DMS53 (cell line): ENCODE results near the gene PTPRT.

ENCODE experiments used
- DNase-seq: peaks from one replicate; lab custom pipeline; 2025; lab: John Stamatoyannopoulos, UW

Gene PTPRT

DNA sequence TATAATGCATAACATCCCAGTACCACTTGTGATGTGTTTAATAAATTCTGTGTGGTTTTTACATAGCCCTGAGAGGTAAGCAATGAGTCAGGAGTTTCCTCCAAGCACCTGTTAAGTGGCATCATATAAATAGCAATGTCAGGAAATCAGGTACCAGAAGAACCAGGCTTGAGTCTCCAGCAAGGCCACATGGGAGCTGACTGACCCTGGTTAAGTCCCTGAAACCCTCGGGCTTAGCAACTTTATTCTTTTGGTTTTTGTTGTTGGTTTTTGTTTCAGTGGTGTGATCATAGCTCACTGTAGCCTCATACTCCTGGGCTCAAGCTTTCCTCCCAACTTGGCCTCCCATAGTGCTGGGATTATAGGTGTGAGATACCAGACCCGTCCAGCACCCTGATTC is 70.0 kb downstream of the PTPRT start:
- DNase-seq, result no peak

DNA sequence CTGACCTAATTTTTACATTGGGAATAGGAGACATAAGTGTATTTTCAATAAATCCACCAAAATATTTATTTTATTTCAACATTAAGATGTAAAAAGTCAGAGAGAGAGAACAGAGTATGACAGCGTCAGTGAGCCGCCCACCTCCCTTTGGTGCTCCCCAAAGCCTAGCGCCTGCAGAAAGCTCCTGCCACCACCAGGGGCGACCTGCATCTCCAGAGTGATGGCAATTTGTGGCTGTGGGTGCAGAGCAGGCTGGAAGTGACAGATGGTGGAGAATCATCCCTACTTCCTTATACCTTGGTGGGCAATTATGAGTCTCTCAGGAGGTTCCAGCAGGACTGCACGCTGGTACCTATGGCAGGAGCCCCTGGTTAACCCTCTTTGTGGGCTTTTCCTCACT is 87.3 kb downstream of the PTPRT start:
- peak; percentile 18 for DNase-seq

DNA sequence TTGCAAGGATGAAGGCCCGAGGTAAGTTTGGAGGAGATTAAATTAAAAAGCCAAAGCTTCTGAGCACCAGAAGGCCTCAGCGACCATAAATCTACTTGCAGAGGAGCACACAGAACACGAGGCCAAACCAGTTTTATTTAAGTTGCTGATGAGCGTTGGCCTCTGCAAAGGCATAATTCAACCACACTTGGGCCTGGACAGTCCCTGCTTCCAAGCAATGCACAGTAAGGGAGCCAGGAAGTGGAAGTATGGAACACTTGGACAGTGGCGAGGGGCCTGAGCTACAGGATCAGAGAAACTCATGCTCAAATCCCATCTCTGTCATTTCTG is 92.8 kb downstream of the PTPRT start:
- DNase-seq, result no peak

DNA sequence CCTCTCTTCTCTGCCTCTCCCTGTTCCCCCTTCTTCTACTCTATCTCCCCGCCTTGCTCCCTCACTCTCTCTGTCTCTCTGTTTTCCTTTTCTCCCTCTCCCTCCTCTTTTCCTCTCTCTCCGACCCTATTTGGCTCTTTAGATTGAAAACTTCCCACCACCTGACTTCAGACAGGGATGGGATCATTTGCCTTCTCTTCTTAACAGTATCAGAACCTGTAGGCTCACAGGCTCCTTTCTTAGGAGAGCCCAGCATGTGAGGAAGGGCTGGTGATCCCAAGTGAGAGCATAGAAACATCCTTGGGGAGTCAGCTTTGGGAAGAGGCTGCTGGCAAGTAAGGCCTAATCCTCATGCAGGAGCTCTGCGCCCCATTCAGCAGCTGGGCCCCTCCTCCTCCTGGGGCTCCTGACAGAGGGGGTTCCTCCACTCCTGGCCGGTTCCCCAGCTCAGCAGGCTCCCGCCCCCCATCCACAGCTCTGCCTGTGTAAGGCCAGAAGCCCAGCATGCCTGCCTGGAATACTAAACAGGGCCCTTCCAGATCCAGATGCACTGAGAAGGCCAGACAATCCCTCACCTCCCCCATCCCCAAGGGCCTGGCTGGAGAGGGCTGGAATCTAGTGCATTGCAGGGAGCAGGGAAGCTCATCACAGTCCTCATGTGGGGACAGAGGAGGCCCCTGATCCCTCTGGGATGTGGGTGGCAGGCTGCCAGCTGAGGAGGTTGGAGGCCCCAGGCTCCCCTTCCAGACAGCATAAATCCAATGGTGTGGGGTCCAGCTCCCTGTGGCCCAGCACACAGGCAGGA is 93.4 kb downstream of the PTPRT start:
- no peak for DNase-seq

DNA sequence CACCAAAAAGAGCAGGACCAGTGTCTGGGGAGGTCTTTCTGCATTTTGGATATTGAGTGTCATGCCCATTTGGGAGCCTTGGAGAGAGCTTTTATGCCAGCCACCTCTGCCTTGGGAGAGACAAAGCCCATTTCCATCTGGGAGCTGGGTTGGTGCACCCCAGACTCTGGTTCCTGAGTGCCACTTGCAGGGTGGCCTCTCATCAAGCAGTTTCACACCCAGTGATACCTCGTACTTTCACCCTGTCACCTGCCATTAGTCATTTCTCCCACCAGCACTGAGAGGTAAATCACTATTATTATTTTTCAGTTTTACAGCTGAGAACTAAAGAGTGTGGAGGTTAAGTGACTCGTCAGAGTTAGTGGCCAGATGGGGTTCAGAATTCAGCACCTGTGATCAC is 94.7 kb downstream of the PTPRT start:
- DNase-seq, result no peak

DNA sequence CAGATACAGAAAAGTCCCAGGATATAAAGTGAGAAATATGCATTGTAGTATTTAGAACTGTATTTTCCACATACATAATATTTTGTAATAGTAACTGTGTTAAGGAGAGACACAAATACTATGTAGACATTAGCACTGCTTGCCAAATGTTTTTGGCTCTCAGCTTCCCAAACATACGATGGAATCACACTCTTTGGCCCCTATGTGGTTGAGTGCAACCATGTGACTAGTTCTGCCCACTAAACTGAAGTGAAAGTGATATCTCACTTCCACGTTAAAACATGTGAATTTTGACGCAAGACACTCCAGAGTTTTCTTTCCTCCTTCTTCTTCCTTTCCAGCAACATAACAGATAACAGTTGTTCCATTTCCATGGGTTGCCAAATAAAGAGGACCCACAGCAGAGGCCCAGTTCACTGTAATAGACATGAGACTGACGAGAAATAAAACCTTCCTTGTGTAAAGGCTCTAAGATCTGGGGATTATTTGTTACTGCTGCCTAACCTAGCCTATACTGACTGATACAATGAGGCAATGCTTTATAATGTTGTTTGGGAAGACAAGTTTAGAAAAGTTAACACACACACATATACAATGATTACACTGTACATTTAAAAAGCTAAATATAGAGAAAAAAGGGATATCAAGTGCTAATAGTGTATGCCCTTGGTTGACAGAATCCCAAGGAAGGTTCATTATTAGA is 97.2 kb downstream of the PTPRT start:
- DNase-seq, result no peak

DNA sequence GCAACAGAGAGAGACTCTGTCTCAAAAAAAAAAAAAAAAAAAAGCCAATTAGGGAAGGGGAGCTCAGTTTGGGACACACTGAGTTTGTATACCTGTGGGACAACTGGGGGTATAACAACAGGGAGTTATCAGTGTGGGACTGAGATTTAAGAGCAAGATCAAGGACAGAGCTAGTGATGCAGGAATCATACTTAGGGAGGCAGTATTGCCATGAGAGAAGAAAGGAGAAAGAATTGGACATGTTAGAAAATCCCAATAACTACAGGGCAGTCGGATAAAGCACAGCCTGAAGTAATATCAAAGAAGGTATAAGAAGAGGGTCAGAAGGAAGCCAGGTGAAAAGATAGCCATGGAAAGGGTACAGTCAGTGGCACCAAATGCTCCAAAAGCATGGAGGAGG is 121.2 kb downstream of the PTPRT start:
- DNase-seq, result no peak

DNA sequence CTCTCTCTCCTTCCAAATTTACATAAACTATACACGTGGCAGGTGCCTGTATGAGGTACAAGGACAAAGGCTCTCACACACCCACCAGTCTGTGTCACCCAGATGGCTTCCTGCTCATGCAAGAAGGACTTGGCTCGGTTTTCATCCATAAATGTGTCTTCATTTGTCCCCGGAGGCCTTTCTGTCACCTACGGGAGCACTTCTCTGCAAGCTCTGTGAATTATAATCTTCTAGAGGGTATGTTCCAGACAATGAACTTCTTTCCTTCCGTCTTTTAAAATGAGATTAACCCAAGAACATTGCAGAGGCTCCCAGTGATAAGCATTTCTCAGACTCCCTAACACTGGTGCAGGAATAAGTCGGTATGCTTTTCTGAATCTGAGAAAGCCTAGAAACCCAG is 123.6 kb downstream of the PTPRT start:
- DNase-seq, result no peak

DNA sequence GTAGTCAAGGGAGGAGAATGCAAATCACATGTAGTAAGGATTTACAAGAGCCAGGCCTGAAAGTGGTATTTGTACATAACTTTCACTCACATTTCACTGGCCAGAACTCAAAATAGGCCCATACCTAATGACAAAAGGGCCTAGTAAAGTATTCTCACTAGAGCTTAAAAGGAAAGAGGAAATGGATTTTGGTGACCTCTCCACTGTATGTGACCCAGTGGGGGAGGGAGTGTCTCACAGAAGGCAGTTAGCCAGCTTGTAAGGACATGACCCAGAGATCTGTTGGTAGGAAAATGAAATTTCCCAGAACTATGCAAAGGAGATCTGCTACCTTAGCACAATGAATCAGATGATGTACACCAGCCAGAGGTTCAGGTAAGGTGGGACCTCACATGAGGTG is 124.4 kb downstream of the PTPRT start:
- DNase-seq, result no peak

DNA sequence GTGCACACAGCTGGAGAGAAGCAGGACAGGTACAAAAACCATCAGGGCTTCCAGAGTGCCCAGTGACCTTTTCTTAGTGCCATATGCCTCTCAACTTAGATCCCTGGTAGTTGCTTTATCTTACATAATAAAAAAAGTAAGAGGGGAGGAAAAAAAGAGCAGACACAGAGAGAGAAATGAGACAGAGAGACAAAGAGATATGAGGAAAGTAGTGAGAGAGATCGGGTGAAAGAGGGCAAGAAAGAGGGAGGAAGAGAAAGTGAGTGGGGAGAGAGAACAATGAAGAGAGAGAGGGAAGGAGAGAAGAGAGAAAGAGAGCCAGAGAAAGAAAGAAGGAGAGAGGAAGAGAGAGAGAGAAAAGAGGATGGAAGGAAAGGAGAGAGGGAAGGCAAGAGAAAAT is 131.6 kb downstream of the PTPRT start:
- DNase-seq, result no peak

DNA sequence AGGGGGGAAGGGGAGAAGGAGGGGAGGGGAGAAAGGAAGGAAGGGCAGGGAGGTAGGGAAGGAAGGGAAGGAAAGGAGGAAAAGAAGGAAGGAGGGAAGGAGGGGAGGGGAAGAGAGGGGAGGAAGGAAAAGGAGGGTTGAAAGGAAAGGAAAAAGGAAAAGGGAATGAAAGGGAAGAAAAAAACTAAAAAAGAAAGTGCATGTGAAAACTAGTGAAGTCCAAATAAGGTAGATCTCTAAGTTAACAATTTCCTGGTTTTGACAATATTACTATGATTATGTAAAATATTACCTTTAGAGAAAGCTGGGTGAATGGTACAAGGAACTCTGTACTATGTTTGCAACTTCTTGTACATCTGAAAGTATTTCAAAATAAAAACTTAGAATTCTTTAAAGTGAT is 132.4 kb downstream of the PTPRT start:
- DNase-seq, result no peak

DNA sequence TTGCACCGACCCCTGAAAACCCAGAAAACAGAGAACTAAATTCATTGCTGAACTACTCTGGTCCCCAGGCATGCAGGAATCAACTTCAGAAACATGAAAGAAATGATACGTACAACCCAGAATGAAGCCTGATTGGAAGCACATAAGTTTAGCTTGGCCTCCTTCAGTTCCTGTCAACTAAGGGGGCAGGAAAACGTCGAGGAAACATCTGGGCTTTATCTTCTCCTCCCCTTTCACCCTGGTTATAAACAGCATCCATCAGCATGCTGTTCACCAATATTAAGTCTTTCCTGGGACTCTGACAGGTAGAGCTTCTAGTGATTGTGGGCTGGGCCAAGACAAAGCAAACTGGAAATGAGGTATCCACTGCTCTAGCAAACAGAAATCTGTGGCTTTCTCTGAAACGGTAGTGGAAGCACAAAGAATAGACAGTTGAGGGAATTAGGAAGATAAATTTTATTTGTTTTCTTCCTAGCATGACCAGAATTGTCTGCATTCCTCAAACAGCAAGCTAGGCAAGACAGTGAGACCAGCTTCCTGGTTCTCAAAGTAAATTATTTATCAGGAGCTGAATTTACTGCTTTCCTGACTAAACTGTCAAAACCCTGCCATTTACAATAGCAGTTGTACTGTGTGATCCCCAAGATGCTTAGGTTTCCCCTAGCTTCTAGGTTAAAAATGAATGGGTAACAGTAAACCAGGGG is 134.4 kb downstream of the PTPRT start:
- DNase-seq, result no peak

DNA sequence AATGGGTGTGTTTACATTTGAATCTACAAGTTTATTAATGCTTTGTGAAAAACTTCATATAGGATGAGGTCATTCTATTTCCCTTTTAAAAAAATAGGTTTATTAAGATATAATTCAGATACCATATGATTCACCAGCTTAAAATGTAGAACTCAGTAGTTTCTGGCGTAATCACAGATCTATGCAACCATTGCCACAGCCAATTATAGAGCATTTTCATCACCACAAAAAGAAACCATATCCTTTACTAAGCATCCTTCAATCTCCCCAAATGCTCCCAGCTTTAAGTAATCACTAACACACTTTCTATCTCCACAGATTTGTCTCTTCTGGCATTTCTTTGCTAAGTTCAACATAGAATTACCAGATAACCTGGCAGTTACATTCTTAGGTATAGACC is 137.2 kb downstream of the PTPRT start:
- DNase-seq, result no peak

DNA sequence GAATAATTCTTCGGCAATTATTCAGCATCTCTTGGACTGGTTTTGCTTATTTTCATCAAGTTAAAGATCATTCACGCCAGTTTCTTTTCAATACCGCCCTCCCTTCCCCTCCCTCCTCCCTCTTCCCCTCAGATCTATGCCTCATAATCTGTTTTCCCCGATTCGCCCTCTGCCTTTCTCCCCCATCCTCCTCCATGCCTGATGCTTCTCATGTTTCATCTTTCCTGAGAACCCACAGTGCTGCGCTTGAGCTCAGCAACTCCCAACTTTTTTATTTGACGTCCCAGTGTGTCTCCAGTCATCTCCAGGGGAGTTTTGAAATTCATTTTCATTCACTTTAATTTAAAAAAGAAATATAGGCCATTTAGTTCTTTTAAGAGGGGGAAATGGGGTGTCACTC is 142.7 kb downstream of the PTPRT start:
- DNase-seq, result no peak

DNA sequence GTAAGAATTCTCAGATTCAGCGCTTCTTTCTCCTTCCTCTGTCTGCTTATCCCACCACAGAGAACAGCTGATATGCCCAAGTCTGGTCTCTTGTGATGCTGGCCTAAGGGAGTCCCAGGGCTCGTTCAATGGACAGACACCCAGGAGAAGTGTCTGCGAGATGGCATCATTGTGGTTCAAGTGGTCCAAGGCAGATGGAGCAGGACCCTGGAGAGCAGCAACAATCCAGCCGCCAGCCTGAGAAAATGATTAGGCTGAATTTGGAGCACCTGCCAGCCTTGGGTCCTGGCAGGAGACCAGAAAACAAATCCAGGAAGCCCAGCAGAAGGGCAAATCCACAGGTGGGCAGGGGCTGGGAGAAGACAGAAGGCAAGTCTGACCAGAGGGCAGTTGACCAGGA is 145.8 kb downstream of the PTPRT start:
- no peak for DNase-seq

DNA sequence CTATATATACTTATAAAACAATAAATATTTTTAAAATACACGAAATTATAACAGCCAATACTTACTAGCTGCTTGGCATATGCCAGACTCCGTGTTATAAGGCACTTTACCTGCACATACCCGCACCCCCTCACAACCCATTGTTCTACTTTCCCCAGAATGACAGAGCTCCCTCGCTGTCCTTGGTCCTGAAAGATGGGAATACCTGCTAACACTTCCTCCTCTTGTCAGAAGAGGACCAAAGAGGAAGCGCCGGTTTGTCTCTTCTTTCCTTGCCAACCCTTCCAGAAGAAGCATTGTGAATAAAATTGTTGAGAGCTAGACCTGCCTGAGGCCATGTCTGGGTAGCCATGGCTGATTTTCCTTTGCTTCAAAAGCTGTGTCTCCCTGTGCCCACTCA is 149.3 kb downstream of the PTPRT start:
- peak; percentile 17 for DNase-seq

DNA sequence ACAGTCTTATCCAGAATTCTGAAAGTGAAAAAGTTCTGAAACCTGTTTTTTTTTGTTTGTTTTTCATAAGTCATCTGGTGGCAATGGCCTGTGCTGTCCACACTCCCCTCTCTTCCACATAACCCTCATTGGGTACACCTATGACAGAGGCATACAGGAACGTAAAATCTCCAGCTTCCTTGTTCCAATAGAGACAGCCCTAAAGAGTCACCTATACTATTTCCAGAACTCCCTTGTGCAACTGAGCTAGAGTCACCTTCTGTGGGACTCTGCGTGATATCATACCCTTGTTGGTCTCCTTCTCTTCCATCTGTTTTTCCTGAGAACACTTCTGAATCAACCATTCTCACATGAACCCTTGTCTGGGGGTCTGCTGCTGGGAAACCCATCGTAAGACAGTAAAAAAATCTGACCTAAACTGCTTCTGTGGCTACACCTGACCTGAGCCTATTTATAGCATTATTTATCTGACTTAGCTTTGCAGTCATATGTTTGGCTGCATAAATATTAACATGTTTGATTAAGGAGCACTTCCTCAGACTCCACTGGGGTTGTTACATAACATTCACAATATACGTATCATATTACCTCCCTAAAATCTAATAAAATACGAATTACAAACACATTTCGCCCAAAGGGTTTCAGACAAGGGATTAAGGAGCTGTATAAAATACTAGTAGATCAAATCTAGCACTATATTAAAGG is 151.9 kb downstream of the PTPRT start:
- DNase-seq, result no peak

DNA sequence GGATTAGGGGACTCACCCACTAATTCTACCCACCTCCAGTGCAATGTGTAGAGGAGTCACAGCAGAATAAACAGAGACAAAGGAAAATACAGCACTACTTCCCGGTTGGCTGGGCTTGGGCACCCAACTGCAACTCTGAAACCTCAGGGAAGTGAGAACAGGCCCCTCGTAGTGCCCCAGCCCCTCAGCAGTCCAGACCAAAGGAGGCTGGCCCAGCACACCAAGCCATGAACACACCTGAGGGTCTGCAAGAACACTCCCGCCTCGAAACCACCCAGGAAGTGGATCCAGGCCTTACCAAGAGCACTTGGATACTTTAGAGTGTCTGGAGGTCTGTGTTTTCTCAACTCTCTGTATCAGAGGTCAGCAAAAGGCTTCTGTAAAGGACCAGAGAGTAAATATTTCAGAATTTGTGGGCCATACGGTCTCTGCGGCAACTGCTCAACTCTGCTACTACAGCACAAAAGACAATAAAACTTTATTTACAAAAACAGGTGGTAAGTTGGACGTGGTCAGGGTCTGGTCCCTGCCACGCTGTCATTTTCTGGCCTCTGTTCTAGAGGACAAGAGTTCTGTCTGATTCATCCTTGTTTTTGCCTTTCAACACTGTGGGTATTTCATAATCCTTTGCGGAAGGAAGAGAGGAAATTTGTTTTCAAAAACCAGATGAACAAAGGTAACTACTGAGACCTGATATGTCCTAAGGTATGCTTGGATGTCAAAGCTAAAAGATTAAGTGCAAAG is 154.6 kb downstream of the PTPRT start:
- DNase-seq, result no peak

DNA sequence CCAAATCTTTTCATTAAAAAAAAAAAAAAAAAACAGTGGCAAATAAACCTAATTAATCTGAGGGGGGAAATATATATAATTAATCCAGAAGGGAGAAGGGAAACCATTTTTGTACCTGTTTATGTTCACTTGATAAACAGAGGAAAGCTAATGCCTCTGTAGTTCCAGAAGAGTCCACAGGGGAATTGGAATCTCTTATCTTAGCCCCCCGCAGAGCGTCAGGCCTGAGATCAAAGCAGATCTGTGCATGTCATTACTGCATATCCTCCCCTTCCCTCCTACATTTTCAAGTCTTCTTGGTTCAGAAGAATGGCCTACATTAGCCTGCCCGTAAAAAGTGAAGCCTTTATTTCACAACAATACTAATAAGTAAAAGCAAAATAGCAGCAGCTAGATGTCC is 157.2 kb downstream of the PTPRT start:
- DNase-seq, result no peak

DNA sequence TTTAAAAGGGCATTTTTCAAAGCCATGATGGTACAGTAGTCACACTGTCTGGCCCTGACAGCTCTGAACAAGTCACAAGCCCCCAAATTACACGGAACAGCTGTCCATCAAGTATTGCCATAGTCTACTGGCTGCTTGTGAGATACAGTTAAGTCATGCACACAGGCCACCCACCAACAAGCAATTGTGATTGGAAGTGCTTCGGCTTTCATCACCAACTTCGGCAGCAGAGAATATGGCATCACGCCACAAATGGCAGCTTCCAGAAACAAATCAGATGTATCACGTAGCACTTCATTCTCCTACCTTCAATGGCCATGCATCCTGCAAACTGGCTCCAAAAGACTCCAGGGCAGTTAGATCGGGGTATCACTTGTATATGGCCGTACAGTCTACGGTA is 160.5 kb downstream of the PTPRT start:
- DNase-seq, result no peak

DNA sequence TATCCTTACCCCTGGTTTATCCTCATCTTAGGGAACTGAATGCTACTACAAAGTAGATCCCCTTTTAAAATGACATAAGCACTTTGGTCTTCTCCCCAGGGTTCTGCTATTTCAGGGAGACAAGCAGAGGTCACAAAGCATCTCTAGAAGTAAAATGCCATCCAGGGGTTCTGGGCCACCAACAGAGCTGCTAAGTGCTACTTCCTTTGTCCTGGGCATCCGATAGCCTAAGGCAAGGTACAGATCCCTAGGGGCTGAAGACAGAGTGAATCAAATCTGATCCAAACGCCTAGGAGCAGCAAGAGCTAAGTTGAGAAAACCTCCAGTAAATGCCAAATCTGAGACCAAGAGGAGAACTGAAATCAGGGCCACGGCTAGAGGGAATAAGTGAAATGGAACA is 161.2 kb downstream of the PTPRT start:
- no peak for DNase-seq

DNA sequence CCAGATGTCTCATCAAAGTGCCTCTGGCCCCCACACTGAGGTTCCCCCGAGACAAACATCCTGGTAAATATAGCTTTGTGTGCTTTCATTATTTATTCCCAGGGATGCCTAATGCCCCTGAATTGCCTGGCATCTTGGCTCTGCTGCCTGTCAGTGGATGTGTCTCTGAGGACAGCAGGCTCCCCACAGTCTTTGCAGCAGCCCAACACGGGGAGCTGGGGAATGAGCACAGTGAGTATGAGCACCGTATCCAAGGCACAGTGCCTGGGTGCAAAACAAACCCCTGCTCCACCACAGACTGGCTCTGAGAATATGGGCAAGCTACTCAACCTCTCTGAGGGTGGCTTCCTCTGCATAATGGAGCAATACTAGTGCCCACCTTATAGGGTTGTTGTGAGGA is 165.9 kb downstream of the PTPRT start:
- no peak for DNase-seq
